Bone marrow (tissue), 2 donors: ENCODE measurements around the gene HSDL2.
"Not testable (repeated sequence)": the region's sequence is repeated elsewhere in the genome, so short reads cannot be mapped to it uniquely, and the experiment has no call there.

ENCODE experiments used
- DNase-seq, 2 donors: peaks; one replicate each; lab custom pipeline; 2025; lab: John Stamatoyannopoulos, UW

The HSDL2 gene

DNA sequence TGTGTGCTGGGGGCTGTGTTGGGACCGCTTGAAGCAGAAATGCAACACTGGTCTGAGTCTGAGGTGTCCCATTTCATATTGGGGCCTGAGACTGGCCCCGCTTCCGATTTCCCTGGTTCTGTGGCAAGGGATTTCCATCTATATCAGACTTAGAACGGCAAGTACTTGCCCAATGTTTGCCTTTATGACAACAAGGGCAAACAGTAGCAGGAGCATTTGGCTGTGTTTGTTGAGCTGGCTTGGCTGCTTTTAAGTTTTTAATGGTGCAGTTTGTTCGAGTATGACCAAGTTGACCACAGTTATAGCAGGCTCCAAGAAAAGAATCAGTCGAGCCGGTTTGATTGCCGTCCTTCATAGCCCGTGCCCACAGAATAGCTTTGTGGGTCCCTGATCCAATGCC lies 17.0 kb downstream of the HSDL2 start:
- DNase-seq = no peak

DNA sequence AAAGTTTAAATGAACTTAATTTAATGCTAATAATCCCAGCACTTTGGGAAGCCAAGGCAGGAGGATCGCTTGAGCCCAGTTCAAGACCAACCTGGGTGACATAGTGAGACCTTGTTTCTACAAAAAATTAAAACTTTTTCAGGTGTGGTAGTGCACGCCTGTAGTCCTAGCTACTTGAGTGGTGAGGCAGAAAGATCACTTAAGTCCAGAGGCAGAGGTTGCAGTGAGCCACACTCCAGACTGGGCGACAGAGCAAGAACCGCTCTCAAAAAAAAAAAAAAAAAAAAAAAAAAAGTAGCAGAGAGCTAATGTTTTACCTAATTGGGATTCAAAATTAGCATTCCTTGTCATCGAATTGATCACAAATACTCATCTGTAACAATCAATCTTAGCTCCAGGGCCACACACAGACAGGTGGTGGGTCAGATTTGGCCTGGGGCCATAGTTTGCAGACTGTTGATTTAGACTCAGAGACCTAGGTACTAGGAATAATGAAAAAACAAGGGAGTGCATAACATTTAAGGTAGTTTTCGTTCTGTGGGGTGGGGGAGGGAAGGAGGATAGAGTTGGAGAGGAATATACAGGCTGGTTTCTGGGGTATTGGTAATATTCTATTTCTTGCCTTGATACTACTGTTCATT lies 21.4 kb downstream of the HSDL2 start:
- DNase-seq = no peak

DNA sequence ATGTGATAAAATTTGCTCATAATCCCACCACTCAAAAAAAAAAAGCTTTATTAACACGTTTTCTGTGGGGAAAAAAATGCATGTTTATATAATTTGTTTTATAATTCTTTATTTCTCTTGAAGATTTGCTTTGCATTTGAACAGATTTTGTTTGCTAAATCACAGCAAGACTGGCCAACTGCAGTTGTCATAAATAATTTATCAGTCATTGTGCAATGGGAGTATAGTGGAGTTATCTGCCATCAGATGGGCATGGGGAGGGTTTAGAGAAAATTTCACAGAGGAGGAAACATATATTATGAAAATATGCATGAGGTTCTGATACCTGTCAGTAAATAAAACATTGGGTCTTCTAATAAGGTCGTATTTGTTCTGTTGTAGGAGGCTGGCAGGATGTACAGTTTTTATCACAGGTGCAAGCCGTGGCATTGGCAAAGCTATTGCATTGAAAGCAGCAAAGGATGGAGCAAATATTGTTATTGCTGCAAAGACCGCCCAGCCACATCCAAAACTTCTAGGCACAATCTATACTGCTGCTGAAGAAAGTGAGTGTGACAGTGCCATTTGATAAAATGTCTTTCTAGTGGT lies 23.8 kb downstream of the HSDL2 start:
- DNase-seq = no peak

DNA sequence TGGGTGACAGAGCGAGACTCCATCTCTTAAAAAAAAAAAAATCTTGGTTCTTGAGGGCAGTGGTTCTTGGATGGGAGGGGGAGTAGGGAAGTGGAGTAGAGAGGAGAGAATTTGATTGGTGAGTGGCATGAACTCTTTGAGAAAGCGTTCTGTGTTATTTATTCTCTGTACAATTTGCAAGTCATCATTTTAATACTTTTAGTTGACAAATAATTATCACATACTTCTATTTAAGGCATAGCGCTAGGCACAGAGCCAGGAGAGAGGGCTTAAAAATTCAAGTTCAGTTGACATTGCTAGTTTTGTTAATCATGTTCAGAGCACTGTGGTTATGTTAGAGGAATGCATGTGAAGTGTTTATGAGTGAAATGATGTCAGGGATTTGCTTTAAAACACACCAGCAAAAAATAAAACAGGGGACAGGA lies 24.6 kb downstream of the HSDL2 start:
- no peak for DNase-seq

DNA sequence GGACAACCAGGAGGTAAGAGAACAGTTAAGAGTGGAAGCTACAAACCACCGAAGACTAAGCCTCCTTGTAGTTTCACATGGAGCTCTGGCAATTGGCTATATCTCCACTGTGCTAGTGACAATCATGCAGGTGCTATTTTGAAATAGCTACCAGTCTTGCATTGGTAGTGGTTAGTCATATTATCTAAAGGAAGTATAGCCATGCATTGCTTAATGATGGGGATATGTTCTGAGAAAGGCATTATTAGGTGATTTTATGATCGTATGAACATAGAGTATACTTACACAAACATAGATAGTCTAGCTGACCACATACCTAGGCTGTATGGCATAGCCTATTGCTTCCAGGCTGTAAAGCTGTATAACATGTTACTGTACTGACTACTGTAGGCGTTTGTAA lies 28.4 kb downstream of the HSDL2 start:
- no peak for DNase-seq

DNA sequence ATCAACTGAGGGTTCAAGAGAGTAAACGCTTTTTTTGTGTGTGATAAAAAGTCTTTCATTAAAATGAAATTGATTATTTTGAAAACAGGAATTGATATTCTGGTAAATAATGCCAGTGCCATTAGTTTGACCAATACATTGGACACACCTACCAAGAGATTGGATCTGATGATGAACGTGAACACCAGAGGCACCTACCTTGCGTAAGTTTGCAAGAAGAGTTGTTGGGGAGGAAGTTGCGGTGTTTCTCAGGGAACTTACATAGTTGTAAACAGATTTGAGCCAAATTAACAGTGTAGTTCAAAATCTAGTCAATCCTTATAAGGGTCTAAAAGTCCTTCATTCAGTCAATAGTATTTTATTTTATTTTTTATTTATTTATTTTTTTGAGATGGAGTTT lies 28.9 kb downstream of the HSDL2 start:
- no peak for DNase-seq

DNA sequence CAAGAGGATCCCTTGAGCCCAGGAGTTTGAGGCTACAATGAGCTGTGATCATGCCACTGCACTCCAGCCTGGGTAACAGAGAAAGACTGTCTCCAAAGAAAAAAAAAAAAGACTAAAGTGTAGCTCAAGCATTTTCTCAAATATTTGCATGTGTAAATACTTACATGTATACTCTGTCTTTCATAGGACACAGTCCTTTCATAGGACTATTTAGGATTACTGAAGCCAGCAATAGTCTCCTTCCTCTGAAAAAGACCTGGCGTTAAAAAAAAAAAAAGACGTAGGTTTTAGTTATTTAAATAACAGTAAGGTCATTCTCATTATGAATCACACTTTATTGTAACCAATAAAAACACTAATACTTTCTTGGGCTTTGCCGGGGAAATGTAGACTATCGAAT lies 29.9 kb downstream of the HSDL2 start:
- no peak for DNase-seq

DNA sequence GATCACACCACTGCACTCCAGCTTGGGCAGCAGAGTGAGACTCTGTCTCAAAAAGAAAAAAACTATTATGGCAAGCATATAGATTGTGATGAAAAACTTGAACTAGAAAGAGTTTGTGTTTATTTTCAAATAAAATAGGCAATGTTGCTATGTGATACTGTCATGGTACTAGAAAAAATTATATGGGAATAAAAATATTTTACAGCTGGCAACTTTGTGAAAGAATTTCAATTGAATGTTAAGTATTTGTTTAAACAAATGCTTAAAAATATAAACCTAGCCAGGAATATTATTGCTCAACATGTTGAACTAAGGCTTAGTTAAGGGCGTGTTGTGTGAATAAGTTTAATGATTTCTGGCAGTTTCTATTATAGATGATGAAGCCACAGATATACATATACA lies 31.7 kb downstream of the HSDL2 start:
- DNase-seq = no peak

DNA sequence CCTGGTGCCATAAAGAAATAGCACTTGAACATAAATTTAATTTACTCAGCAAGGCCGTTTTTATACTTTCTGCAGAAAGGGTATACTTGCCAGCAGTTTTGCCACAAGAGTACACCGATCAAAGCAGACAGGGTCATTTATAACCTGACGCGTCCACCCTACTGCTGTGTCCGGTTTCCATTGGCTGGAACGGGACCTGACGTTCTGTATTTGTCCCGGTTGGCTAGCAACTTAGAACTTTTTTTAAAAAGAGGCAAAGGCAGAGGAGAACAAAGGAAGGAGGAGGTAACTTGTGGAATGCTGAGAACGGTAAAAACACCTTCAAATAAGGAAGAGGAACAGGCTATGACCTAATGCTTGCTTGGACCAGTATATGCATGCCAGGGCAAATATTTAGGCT lies 33.8 kb downstream of the HSDL2 start:
- not testable (repeated sequence) for DNase-seq

DNA sequence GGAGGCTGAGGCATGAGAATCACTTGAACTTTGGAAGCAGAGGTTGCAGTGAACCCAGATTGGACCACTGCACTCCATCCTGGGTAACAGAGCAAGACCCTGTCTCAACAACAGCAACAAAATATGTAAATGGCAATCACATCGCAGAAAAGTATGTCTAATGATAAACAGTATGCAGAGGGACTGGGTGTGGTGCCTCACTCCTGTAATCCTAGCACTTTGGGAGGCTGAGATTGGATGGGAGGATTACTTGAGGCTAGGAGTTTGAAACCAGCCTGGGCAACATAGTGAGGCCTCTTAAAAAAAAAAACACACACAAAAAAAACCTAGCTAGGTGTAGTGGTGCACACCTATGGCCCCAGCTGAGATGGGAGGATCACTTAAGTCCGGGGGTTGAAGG lies 40.3 kb downstream of the HSDL2 start:
- DNase-seq = no peak

DNA sequence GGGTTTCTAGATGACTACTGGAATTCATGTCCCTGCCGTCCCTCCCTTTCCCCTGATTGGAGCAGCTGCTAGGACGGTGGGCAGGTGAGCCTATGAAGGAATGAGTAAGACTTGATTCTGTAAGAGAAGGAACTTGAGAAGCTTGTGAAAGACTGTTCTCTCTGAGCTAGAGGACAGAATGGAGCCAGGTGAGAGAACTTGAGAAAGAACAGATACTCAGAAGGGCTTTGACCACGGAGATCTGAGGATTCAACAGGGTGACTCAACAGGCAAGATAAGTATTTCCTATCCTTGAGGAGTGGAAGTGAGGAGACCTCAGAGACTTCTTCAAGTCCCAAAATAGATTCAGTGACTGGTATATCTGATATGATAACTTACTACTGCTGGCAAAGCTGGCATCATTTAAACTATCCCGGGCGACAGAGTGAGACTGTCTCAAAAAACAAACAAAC lies 41.9 kb downstream of the HSDL2 start:
- DNase-seq = no peak

DNA sequence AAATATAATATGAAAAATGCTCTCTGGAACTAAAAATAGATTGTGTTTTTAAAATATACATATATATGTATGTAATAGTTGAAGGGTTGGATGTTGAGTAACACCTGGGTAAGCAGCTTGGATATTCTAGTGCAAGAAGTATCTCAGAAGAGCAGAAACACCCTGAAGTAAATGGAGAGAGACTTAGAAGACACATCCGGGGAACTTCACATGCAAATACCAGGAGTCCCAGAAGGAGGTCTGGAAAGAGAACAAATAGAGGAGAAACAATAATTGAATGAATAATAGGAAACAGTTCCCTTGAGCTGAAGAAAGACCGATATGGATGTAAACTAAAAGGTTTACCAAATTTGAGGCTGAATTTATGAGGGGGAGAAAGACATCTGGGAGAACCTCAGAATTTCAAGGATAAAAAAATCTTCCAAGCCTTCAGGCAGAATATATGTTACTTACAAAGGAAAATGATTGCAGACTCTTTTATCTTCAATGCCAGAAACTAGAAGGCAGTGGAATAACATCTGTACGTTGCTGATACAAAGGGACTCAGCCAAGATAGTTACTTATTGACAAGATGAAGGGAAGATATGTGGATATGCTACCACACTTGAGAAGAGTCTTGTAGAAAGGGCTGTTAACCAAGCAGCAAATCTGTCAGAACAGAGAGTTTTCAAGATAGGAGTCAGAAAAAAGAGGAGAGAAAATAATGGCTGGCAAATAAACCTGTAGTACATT lies 42.7 kb downstream of the HSDL2 start:
- no peak for DNase-seq

DNA sequence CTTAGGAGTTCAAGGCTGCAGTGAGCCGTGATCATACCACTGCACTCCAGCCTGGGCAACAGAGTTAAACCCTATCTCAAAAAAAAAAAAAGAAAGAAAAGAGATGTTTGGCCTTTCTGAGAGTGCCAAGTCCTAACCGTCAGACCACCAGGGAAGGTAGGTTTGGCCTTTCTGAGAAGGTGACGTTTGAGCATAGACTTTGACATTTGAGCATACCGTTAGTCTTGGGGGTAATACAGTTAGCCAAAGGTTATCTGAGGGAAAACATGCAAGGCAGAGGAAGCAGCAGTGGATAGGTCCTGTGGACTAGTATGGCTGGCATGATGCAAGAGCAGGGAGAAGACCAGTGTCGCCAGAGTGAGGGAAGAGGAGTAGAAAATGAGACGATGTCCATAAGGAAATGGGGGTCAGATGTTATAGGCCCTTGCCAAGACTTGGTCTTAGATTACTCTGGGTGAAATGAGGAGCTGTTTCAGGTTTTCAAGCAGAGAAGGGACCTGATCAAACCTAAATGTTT lies 50.2 kb downstream of the HSDL2 start:
- no peak for DNase-seq

DNA sequence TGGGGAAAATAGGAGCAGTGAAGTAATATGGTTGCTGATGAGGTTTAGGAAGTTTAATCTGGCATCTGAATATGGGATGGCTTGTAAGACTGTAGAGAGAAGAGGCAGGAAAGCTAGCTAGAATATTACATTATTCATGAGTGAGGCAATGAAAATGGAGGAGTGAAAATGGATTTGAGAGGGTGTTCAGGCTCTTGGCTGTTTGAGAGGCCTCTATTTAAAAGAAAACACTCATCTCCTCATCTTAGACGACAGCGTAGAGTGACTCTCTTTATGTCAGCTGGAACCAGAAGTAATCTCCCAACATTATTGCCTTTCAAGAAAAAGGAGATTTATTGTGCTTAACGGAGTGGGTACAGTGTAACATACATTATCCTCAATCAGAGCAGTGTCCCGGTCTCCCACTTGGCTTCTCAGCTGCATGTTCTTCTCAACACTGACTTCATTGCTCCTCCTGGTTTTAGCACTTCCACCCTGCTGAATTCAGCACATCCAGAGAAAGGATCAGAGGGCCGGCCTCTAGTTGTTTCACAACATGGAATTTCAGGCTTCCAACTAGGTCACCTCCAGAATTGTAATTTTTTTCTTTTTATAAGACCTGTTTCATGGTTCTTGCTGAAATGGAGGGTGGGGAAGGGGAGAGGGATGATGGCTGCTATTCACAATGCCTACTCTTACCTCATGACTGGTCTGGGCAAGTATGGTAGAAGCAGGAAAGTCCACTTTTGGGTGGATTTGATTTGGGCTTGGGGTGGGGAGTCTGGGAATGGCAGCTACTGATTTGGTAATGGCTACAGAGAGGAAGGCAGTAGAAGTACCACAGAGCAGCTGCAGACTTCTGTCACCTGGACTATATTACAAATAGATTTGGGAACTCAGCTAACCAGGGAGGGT lies 53.8 kb downstream of the HSDL2 start:
- DNase-seq = no peak

DNA sequence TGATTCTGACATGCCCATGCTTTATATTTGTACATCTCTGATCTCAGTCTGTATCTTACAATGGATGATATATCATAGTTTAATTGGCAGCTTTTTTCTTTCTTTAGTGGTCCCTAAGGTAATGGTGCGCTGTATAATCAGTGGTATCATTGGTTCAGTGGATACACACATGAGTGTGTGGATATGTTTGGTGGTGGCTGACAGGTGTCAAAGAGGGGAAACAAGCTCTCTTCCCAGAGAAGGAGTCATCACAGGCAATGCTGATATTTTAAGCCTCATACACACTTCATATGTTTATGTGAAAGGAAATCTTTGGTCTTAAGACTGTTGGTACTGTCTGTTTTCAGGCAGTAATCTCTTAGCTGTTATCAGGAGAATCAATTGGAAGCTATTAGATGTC lies 54.6 kb downstream of the HSDL2 start:
- DNase-seq = no peak

DNA sequence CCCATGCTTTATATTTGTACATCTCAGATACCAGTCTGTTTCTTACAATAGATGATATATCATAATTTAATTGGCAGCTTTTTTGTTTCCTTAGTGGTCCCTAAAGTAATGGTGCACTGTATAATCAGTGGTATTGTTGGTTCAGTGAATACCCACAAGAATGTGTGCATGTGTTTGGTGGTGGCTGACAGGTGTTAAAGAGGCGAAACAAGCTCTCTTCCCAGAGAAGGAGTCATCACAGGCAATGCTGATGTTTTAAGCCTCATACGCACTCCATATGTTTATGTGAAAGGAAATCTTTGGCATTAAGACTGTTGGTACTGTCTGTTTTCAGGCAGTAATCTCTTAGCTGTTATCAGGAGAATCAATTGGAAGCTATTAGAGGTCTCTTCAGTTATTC lies 57.5 kb downstream of the HSDL2 start:
- no peak for DNase-seq

DNA sequence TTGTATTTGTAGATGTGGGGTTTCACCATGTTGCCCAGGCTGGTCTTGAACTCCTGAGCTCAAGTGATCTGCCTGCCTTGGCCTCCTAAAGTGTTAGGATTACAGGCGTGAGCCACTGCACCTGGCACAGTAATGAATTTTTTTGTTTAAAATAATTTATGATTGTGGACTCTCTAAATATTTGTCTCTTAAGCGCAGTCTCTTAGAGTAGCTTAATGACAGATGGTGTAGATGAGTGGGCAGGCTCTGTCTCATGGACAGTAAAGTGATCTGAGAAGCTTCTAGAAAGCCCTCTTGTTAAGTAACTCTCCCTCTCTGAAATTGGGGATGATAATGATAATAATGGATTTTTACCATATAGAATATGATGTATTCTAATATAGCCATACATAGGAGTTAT lies 59.3 kb downstream of the HSDL2 start:
- no peak for DNase-seq

DNA sequence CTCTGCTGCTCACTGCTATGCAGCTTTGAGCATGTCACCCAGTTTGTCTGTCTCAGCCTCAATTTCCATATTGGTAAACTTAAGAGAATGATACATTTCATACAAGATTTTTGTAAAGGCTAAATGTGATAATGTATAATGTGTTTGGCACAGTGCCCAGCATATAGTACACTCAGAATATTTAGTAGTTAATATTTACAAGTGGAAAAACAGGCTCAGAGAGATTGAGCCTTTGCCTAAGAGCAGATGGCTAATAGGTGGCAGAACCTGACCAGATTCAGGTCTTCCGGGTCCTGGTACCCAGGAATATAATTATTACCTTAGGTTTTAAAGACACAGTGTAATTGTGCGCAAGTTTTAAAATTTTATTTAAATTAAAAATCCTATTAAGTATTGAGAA lies 59.9 kb downstream of the HSDL2 start:
- no peak for DNase-seq

DNA sequence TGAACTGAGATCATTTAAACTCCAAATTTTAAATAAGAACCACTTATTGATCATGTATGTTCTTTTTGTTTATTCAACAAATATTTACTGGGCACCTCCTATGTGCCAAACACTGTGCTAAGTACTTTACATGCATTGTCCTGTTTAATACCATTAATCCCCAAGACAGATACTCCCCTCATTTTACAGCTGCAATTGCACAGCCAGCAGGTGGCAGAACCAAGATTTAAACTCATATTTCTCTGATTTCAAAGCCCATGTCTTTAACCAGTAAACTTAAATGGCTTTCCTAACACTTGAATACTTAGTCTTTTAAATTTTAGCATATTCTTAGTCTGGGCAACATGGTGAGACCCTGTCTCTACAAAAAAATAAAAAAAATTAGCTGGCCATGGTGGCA lies 63.3 kb downstream of the HSDL2 start:
- DNase-seq = no peak

DNA sequence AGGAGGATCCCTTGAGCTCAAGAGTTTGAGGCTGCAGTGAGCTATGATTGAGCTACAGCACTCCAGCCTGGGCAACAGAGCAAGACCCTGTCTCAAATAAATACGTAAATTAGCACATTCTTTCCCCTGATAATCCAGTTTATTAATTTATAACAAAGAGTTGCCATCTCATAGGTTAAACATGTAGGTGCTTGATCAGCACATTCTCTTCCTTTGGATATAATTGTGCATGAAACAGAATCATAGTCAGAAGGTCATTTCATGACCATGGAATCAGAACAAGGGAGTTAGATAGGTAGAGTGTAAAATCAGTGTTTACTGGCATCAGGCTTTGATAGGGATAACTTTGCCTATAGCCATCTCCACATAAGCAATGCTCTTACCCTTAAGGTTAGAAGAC lies 63.7 kb downstream of the HSDL2 start:
- DNase-seq = no peak

DNA sequence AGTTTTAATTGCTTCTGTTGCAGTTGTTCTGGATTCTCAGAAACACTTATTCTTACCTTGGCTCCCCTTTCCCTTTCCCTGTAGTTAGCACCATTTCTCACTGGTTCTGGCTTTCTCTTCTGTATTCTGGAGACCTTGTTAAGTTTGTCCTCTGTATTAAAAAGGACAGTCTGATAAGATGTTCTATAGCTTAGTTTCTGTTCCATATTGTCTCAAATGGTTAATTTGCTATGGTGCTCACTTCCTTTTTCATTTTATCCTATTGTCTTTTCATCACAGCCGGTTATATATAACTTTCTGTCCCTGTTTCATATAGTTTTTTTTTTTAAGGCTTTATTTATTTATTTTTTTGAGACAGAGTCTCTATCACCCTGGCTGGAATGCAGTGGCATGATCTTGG lies 65.3 kb downstream of the HSDL2 start:
- DNase-seq = no peak

DNA sequence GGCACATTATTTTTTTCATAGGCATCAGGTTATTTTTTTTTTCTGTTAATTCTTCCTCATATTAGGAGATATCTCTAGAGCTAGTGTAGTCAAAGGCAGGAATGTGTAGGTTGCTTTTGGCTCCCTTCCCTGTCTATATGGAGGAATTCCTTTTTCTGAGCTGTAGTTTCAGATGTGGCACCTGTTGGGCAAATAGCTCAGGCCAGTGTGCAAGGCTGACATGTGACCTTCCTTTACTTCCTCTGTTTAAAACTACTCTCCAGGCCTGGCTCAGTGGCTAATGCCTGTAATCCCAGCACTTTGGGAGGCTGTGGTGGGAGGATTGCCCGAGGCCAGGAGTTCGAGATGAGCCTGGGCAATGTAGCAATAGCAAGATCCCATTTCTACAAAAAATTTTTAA lies 66.2 kb downstream of the HSDL2 start:
- DNase-seq = no peak
